Gastroesophageal sphincter (tissue), 3 donors: ENCODE measurements around the gene WNT2.

Source experiments
- EP300 ChIP-seq: sonication (generic); formaldehyde crosslinking; IDR thresholded peaks from one replicate; pipeline ENCODE4 v1.6.1; 2017; ENCODE audit warnings: antibody characterized with exemption, mild to moderate bottlenecking
- POLR2A ChIP-seq, 2 donors: fragments of 450-650 bp; IDR thresholded peaks; one replicate each; pipeline ENCODE4 v1.6.1; 2017; ENCODE audit warnings: antibody characterized with exemption in 2 of 2, mild to moderate bottlenecking in 2 of 2, moderate library complexity in 1 of 2
- TF ChIP-seq, protein P1 (sequence below), 4 experiments: fragments of 200-600 bp in 2 of 4; fragments of 450-650 bp in 2 of 4; sonication (generic) in 1 of 4; IDR thresholded peaks; one replicate each; pipeline ENCODE4 v1.5.1; 2017 to 2019; ENCODE audit warnings: antibody characterized with exemption in 4 of 4, mild to moderate bottlenecking in 2 of 4, moderate library complexity in 2 of 4

DNA sequence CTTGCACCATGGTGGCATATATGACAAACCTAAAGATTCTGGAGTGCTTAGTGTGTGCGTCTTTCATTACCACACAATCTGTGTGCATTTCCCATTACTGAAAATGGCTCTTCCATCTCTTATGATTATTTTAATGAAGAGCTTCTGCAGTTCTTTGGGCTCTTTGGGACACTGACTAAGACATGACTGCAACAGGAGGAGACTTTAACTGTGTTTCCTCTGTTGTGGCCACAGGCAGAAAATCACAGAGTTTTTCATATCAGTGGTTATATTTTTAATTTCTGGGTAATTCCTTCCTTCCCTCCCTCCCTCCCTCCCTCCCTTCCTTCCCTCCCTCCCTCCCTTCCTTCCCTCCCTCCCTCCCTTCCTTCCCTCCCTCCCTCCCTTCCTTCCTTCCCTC, 58.1 kb downstream of the WNT2 start:
- TF ChIP-seq EP300 (no peak), POLR2A (IDR thresholded peaks at IDR 0.05) (no peak)
- TF ChIP-seq, protein P1, sequence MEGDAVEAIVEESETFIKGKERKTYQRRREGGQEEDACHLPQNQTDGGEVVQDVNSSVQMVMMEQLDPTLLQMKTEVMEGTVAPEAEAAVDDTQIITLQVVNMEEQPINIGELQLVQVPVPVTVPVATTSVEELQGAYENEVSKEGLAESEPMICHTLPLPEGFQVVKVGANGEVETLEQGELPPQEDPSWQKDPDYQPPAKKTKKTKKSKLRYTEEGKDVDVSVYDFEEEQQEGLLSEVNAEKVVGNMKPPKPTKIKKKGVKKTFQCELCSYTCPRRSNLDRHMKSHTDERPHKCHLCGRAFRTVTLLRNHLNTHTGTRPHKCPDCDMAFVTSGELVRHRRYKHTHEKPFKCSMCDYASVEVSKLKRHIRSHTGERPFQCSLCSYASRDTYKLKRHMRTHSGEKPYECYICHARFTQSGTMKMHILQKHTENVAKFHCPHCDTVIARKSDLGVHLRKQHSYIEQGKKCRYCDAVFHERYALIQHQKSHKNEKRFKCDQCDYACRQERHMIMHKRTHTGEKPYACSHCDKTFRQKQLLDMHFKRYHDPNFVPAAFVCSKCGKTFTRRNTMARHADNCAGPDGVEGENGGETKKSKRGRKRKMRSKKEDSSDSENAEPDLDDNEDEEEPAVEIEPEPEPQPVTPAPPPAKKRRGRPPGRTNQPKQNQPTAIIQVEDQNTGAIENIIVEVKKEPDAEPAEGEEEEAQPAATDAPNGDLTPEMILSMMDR (IDR thresholded peaks at IDR 0.05), result no peak
